Activated CD4-positive, CD25-positive, alpha-beta regulatory T cell treated with anti-CD3 and anti-CD28 coated beads, Interleukin-2, amount 50 U/mL, for 24 hours (primary cell): Measurements from ENCODE around the gene DLL1.

Experiments used
- ATAC-seq, 2 donors: fragments of 150-1000 bp; cut with Tn5 transposase; one replicate each; pipeline ENCODE4 v1.10.0; 2021; ENCODE audit warnings: mild to moderate bottlenecking in 1 of 2, moderate library complexity in 1 of 2

The DLL1 gene

DNA sequence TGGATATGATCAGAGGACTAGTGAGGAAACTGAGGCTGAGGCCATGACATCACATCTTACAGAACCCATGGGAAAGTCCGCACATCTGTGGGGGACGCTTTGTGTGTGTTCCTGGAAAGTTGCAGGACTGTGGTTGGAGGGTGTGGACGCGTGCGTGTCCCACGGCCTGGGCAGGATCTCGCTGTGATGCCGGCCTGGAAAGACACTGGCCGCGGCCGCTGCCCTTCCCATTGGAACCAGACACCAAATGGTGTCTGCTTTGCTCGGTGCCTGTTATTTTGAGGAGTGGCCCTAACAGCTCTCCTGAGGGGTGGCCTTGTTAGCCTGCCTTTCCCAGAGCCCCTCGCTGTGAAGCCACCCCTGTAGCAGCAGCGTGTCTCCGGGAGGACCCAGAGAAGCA lies 41.1 kb downstream of the DLL1 start:
- no peak for ATAC-seq

DNA sequence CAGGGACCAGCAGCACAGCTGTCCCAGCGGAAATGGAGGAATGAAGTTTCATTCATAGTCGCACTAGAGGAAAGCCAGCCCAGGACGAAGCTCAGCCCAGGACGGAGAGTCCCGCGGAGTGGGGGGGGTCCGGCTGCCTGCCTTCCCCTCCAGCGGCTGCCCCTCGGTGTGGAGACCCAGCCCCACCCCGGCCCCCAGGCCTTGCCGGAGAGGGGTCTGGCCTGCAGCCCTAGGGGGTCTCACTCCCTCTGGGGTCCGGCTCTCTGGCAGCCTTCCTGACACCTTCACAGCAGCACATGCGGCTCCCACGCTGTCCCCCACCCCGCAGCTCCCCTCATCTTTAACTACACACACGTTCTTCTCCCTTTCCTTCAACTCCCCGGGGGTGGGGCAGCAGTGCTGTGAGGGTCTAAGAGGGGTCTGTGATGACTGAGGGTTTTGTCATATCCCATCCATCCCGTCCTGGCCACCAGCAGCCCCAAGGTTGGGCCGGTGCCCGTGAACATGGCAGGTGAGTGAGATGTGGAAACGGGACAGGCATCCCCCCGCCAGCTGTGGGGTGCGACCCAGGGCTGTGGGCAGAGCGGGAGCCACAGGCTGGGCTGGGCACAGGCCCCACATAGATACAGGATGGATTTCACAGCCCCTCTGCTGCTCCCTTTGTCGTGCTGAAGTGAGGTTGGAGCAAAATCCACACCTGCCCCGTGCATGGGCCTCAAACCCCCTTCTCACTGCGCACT lies 41.8 kb downstream of the DLL1 start:
- ATAC-seq = no peak

DNA sequence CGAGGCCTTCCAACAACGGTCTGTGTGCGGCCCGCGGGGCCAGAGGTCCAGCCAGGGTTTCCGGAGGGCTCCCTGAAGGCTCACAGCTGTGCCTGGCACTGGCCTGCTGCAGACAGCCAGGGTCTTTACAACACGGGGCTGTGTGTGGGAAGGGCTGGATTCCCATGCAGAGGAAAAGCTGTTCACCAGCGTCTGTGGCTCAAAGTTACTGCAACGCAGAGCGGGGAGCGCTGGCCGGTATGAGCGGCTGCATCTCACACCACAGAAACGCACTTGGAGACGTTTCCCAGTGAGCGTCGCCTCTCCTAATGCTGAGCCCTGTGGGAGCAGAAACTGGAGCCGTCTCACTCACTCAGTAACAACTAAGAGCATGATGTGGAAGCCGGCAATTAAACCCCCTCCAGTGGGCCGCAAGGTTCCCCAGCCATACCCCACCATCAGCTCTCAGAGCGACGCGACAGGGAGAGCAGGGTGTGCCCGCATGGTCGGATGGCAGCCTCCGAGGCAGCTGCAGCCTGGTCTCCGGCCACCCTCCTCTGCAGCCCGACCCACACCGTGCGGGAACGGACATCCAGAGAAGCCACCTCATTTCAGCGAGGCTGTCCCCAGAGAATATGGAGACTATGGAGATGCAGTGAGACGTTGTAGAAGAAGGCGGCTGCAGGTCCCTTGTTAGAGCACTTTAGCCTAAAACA lies 42.6 kb downstream of the DLL1 start:
- ATAC-seq = no peak

- no peak for ATAC-seq
Observed at GRCh38 chr6:170247178-170247701, 43.6 kb downstream of the DLL1 start.

DNA sequence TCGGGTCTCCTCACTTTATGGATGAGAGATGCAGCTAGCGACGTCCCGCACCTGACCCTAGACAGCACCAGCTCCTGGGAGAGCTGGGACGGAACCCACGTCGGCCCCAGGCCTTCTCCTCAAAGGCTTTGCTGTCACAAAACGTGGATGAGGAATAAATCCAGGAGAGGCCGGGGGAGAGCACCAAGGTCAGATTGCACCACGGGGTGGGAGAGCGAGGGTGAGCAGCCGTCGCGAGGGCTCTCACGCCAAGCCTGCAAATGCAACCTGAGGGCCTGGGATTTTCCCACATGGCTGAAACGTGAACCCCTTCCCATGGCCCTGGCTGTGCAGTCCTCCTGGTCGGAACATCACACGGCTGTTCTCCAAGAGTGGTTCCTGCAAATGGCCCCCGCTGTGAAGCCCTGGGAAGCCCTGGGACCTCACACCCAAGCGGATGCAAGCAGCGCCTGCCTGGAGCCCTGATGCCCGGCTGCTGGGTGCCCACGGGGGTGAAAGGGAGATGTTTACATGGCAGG lies 45.3 kb downstream of the DLL1 start:
- no peak for ATAC-seq

DNA sequence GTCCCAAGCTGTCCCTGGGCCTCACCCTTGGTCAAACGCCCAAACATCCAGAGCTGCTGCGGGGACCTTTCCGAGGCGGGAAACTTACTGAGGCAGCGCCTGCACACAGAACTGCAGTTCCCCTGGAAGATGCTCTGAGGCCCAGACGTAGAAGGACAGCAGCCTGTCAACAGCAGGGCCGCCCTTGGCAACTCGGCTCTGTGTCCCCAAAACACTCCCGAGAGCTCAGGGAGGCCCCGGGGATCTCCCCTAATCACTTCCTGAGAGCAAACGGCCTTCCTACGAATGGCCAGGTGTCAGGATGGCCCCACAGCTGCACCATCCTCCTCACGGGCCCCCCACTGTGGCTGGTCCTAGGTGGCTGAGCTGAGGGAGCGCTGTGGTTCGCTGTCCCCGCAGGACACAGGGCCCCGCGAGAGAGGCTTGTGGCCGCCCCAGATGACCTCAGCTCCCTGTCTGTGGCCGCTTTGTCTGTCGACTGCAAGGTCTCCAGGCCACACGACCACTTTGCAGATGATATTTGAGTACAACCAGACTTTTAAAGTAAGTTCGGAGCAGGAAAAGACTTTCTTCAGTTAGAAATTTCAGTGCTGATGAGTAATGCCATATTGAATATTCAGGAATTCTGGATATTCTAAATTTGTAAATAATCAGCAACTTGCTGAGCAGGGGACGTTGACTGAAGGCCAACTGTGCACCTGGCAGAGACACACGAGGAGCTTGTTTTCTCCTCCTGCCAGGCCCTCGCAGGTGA lies 46.0 kb downstream of the DLL1 start:
- ATAC-seq = no peak

DNA sequence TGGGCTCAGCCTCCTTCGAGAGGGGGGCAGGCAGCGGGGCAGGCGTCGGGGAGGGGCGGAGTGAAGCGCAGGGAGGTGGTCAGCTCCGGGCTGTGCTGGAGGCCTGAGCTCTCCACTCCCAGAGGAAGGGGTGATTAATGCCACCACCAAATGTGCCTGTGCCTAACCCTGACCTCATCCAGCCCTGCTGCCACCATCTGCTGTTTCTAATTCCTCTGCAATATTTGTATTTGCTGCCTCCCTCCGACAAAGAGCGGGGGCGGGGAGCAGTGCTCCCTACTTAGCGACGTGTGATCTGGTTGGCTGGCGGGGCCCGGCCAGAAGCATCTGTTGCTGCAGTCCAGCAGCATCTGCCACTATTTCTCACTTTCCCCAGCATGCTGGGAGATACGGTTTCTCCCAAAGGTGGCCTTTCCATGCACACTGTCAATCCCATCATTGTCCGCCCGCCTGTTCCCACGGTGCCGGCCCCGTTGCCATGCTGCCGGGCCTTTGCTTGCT lies 47.0 kb downstream of the DLL1 start:
- ATAC-seq = no peak

- ATAC-seq = no peak
Observed at GRCh38 chr6:170243386-170243785, 47.5 kb downstream of the DLL1 start.

- no peak for ATAC-seq
Observed at GRCh38 chr6:170238741-170239565, 51.9 kb downstream of the DLL1 start.

DNA sequence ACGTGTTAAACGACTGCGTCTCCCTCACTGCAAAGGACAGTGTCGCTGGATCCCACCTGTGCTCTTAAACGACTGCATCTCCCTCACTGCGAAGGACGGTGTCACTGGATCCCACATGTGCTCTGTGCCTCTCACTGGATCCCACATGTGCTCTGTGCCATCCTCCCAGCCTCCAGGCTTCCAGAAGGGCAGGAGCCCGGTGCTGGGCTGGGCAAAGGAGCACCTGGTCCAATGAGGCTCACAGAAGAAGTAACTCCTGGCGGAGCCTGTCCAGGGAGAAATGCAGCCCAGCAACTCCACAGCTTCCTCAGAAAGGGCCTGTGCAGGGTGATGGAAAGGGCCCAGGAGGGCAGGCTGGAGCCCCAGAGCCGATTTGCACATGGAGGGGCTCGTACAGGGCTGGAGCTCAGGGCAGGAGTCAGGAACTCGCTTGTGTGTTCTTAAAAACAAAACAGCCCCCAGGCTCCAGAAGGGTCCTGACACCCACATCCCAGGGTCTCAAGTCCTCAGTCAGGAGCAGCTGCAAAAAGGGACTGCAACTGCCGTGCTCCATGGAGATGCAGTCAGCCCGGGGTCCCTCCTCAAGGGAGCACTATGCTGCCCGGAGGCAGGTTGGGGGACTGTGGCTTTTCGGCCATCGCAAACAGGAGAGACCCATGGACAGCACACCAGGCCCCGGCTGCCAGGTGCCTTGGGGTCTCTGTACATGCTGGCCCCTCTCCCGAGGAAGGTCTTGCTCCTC lies 52.7 kb downstream of the DLL1 start:
- ATAC-seq = no peak

GRCh38 chr6:170236131-170236836 lies 54.6 kb downstream of the DLL1 start:
- no peak for ATAC-seq

- ATAC-seq = no peak
Observed at GRCh38 chr6:170235391-170236125, 55.3 kb downstream of the DLL1 start.

- ATAC-seq = no peak
Observed at GRCh38 chr6:170234419-170234818, 56.5 kb downstream of the DLL1 start.

- no peak for ATAC-seq
Observed at GRCh38 chr6:170233286-170234205, 57.3 kb downstream of the DLL1 start.
